GM06990 (cell line): ENCODE data around the gene HHIPL1.

Experiments used
- DNase-seq: peaks from one replicate; pipeline ENCODE4 v3.0.0-alpha.2; 2011; ENCODE audit not compliant: insufficient read length; ENCODE audit errors: extremely low read depth
- H3K27me3 ChIP-seq: replicated peaks from 2 replicates; pipeline ENCODE4 v1.6.0; 2011; ENCODE audit warnings: low read length; ENCODE audit not compliant: control insufficient read depth, insufficient read depth
- H3K36me3 ChIP-seq: 2 replicates; pipeline ENCODE4 v1.5.1; 2011; ENCODE audit warnings: low read length; ENCODE audit not compliant: control insufficient read depth, insufficient read depth
- H3K4me3 ChIP-seq: replicated peaks from 2 replicates; pipeline ENCODE4 v1.5.1; 2011; ENCODE audit warnings: low read depth, mild to moderate bottlenecking, control low read depth, low read length
- CTCF ChIP-seq: IDR thresholded peaks from 2 replicates; pipeline ENCODE4 v1.5.1; 2011; ENCODE audit warnings: low read length, control low read depth, mild to moderate bottlenecking, inconsistent platforms; ENCODE audit not compliant: insufficient read depth, poor library complexity, severe bottlenecking

HHIPL1 gene

GRCh38 chr14:99664058-99664936 lies 19.4 kb downstream of the HHIPL1 start:
- no peak overlapping the region for H3K4me3 ChIP-seq
- DNase-seq = no peak
- H3K27me3 ChIP-seq = peaks cover 2% of the 10 kb centered on the region; the same call in 1 of the 2 replicates
- H3K36me3 ChIP-seq = no peaks in the 10 kb centered on the region
- TF ChIP-seq CTCF = no peak

- Histone ChIP-seq H3K27me3 (peaks cover 2% of the 10 kb centered on the region; the same call in 1 of the 2 replicates), H3K36me3 (no peaks in the 10 kb centered on the region), H3K4me3 (no peak overlapping the region)
- no peak for DNase-seq
- TF ChIP-seq CTCF = no peak
Measured at GRCh38 chr14:99664937-99665273, 20.0 kb downstream of the HHIPL1 start.

GRCh38 chr14:99666533-99666932 lies 21.6 kb downstream of the HHIPL1 start:
- DNase-seq = no peak
- peaks cover 2% of the 10 kb centered on the region; the same call in 1 of the 2 replicates for H3K27me3 ChIP-seq
- H3K4me3 ChIP-seq = no peak overlapping the region
- no peak for TF ChIP-seq CTCF
- no peaks in the 10 kb centered on the region for H3K36me3 ChIP-seq

GRCh38 chr14:99667045-99667444 lies 22.1 kb downstream of the HHIPL1 start:
- TF ChIP-seq CTCF = no peak

GRCh38 chr14:99667821-99668220 lies 22.9 kb downstream of the HHIPL1 start:
- DNase-seq = no peak
- TF ChIP-seq CTCF = no peak
- Histone ChIP-seq H3K27me3 (no peaks in the 10 kb centered on the region; the same call in 1 of the 2 replicates), H3K4me3 (no peak overlapping the region), H3K36me3 (no peaks in the 10 kb centered on the region)

More at GRCh38 chr14:99667045-99667444, 22.1 kb downstream of the HHIPL1 start:
- no peaks in the 10 kb centered on the region for H3K36me3 ChIP-seq
- H3K27me3 ChIP-seq = peaks cover 2% of the 10 kb centered on the region; the same call in 1 of the 2 replicates
- no peak overlapping the region for H3K4me3 ChIP-seq
- DNase-seq = no peak
